Endothelial cell of umbilical vein (primary cell): ENCODE data around the gene CTDSPL. TPM values are rescaled to one million over a fixed set of nuclear protein-coding genes. Genes with fewer than 3 reads are reported as not detected.

Experiments
- BruUV-seq: library from RNA; stranded (reverse); fragments of 400-500 nt; replicated peaks from 2 replicates; lab custom pipeline; 2021; lab: Mats Ljungman, UMichigan
- CTCF ChIA-PET: fragments of 300-600, 350-600 bp; sonication (Branson Sonifier 250); formaldehyde crosslinking; loops from one replicate; lab custom pipeline; 2021; ENCODE audit warnings: antibody characterized with exemption, inconsistent platforms; lab: Charles Lee
- POLR2A ChIA-PET: fragments of 300-600, 350-600 bp; sonication (Branson Sonifier 250); formaldehyde crosslinking; loops from one replicate; lab custom pipeline; 2021; ENCODE audit warnings: antibody characterized with exemption, inconsistent platforms; lab: Charles Lee
- DNase-seq: peaks from one replicate; pipeline ENCODE4 v3.0.0-alpha.2; 2011; ENCODE audit warnings: low read depth, low spot score
- FAIRE-seq: peaks from 2 replicates; lab custom pipeline; 2011; peaks lifted over from hg19 to GRCh38; lab: Jason Lieb, UNC
- H2AFZ ChIP-seq: 2 replicates; pipeline ENCODE4 v1.6.0; 2012; ENCODE audit warnings: low read depth, low read length, control low read depth, inconsistent platforms
- H3K27ac ChIP-seq: 2 replicates; pipeline ENCODE4 v1.5.1; 2011; ENCODE audit warnings: low read depth, mild to moderate bottlenecking, control low read depth, low read length, moderate library complexity; ENCODE audit not compliant: insufficient read depth
- H3K27me3 ChIP-seq, 2 experiments: 2 replicates each; pipeline versions ENCODE4 v1.6.0 to v1.6.1; 2011; ENCODE audit warnings: low read length in 2 of 2, mixed read lengths in 1 of 2; ENCODE audit not compliant: control insufficient read depth in 2 of 2, insufficient read depth in 2 of 2
- H3K36me3 ChIP-seq, 2 experiments: 2 replicates in 1 of 2; 3 replicates in 1 of 2; pipeline ENCODE4 v1.5.1; 2011; ENCODE audit warnings: low read length in 2 of 2, mild to moderate bottlenecking in 1 of 2, moderate library complexity in 1 of 2; ENCODE audit not compliant: control insufficient read depth in 2 of 2, insufficient read depth in 2 of 2; ENCODE audit errors: extremely low read depth in 1 of 2
- H3K4me1 ChIP-seq: 3 replicates; pipeline ENCODE4 v1.5.1; 2011; ENCODE audit warnings: mild to moderate bottlenecking, low read length; ENCODE audit not compliant: control insufficient read depth, insufficient read depth; ENCODE audit errors: extremely low read depth
- H3K4me2 ChIP-seq: 2 replicates; pipeline ENCODE4 v1.6.1; 2011; ENCODE audit warnings: low read length, control low read depth, mixed read lengths; ENCODE audit not compliant: insufficient read depth
- H3K4me3 ChIP-seq, 3 experiments: fragments of 200-600 bp in 1 of 3; sonication (generic), shearing (Covaris generic) in 1 of 3; replicated peaks in 1 of 3; 2 replicates each; pipeline ENCODE4 v1.5.1; 2011 to 2016; ENCODE audit warnings: control low read depth in 3 of 3, low read length in 3 of 3, mild to moderate bottlenecking in 2 of 3, inconsistent platforms in 1 of 3, low read depth in 1 of 3, moderate library complexity in 1 of 3; ENCODE audit not compliant: insufficient read depth in 1 of 3
- H3K79me2 ChIP-seq: 2 replicates; pipeline ENCODE4 v1.6.0; 2012; ENCODE audit warnings: low read length, inconsistent platforms; ENCODE audit not compliant: control insufficient read depth, insufficient read depth
- H3K9ac ChIP-seq: replicated peaks from 2 replicates; pipeline ENCODE3; 2011; ENCODE audit warnings: low read length, control low read depth; ENCODE audit not compliant: insufficient read depth; ENCODE audit errors: extremely low read depth
- H3K9me1 ChIP-seq: replicated peaks from 3 replicates; pipeline ENCODE4 v1.6.0; 2011; ENCODE audit warnings: mild to moderate bottlenecking, low read length; ENCODE audit not compliant: control insufficient read depth, insufficient read depth; ENCODE audit errors: extremely low read depth
- H3K9me3 ChIP-seq: replicated peaks from 2 replicates; pipeline ENCODE4 v1.5.1; 2012; ENCODE audit warnings: low read length, inconsistent platforms; ENCODE audit not compliant: control insufficient read depth, insufficient read depth
- H4K20me1 ChIP-seq: replicated peaks from 2 replicates; pipeline ENCODE3; 2011; ENCODE audit warnings: mild to moderate bottlenecking, low read length; ENCODE audit not compliant: control insufficient read depth, insufficient read depth; ENCODE audit errors: extremely low read depth
- CTCF ChIP-seq, 2 donors: IDR thresholded peaks; 1 replicate in 1 of 2; 2 replicates in 1 of 2; pipeline ENCODE4 v1.5.1; 2011; ENCODE audit warnings: low read length in 2 of 2, mild to moderate bottlenecking in 2 of 2, moderate library complexity in 2 of 2, control low read depth in 1 of 2, inconsistent platforms in 1 of 2, low read depth in 1 of 2; ENCODE audit not compliant: insufficient read depth in 1 of 2; ENCODE audit errors: extremely low read depth in 1 of 2
- EZH2 ChIP-seq: IDR thresholded peaks from 2 replicates; pipeline ENCODE4 v1.6.1; 2012; ENCODE audit warnings: borderline replicate concordance, low read depth, mild to moderate bottlenecking, moderate library complexity, low read length, inconsistent platforms; ENCODE audit not compliant: severe bottlenecking
- FOS ChIP-seq: IDR thresholded peaks from 2 replicates; pipeline ENCODE4 v1.6.1; 2011; ENCODE audit warnings: mild to moderate bottlenecking, low read length, moderate library complexity, borderline replicate concordance; ENCODE audit not compliant: insufficient read depth
- GATA2 ChIP-seq: IDR thresholded peaks from 2 replicates; pipeline ENCODE4 v1.7.0; 2011; ENCODE audit warnings: low read depth, mild to moderate bottlenecking, moderate library complexity, mixed read lengths, low read length; ENCODE audit not compliant: insufficient read length, insufficient read depth
- JUN ChIP-seq: IDR thresholded peaks from 2 replicates; pipeline ENCODE4 v1.6.1; 2011; ENCODE audit warnings: borderline replicate concordance, low read depth; ENCODE audit not compliant: insufficient read length, insufficient read depth
- MAX ChIP-seq: IDR thresholded peaks from 2 replicates; pipeline ENCODE4 v1.6.1; 2011; ENCODE audit not compliant: insufficient read depth, insufficient read length
- MYC ChIP-seq: IDR thresholded peaks from one replicate; pipeline ENCODE4 v1.6.1; 2011; ENCODE audit warnings: mild to moderate bottlenecking, low read depth, low read length
- POLR2A ChIP-seq: IDR thresholded peaks from 2 replicates; pipeline ENCODE4 v1.6.1; 2012; ENCODE audit warnings: low read depth, mild to moderate bottlenecking, control low read depth, low read length
- POLR2AphosphoS5 ChIP-seq: IDR thresholded peaks from 2 replicates; pipeline ENCODE4 v1.6.1; 2012; ENCODE audit warnings: low read depth, mild to moderate bottlenecking, control low read depth, low read length, moderate library complexity; ENCODE audit not compliant: insufficient read depth
- dilution Hi-C: fragments of 300-500 bp; cut with MboI; formaldehyde crosslinking; loops from one replicate; pipeline ENCODE4 v1.15.0; 2019; ENCODE audit warnings: low sequenced_read_pairs; ENCODE audit not compliant: extremely low pct_ligation_motif_present
- intact Hi-C: fragments of 100-400 bp; cut with micrococcal nuclease; formaldehyde crosslinking; loops from one replicate; pipeline ENCODE4 v1.10.0; 2022
- polyA plus RNA-seq, 4 experiments: library from polyadenylated mRNA; depleted of rRNA in 3 of 4; stranded (reverse) in 3 of 4; unstranded in 1 of 4; fragments of >200 nt; gene quantifications; 2 replicates each; pipeline versions ENCODE4 v1.2.1 to v1.2.3, GENCODE V29; 2011 to 2012; ENCODE audit warnings: missing spikeins in 1 of 4
- total RNA-seq: library from RNA; stranded (reverse); gene quantifications from 2 replicates; pipeline ENCODE4 v1.2.3, GENCODE V29; 2021

CTDSPL gene
- total and polyA plus RNA-seq, 2 donors (not counting 3 experiments of a cell fraction or from before 2014, with no cell fraction given), result 30.1 to 43.2 TPM

- Histone ChIP-seq H3K36me3 (peaks cover 0 to 6% of the 10 kb centered on the region in 2 experiments), H3K4me1 (peaks cover 5% of the 10 kb centered on the region), H3K4me3 (no peak overlapping the region), H4K20me1 (no peaks in the 10 kb centered on the region), H3K9me1 (no peaks in the 10 kb centered on the region), H3K27me3 (no peaks in the 10 kb centered on the region), H3K9me3 (no peaks in the 10 kb centered on the region), H2AFZ (no peak overlapping the region), H3K9ac (no peak overlapping the region), H3K27ac (no peak overlapping the region), H3K4me2 (no peak overlapping the region), H3K79me2 (no peaks in the 10 kb centered on the region)
- ChIA-PET CTCF (no interaction called here), POLR2A (no interaction called here)
- TF ChIP-seq MAX (no peak), JUN (no peak), MYC (no peak), GATA2 (no peak), POLR2AphosphoS5 (no peak), EZH2 (no peak), POLR2A (no peak), FOS (no peak), CTCF (IDR thresholded peaks at IDR 0.05; ENCODE audit: extremely low read depth in 1 of 2, insufficient read depth in 1 of 2, low read depth in 1 of 2, low read length in 2 of 2) (no peak)
- intact Hi-C loops (no loop called here), dilution Hi-C loops (no loop called here)
- no peak for DNase-seq
- no peak for FAIRE-seq
- BruUV-seq, result no TSS peak
Measured at GRCh38 chr3:37999836-38000235, 138.2 kb downstream of the CTDSPL start.
